Renal cortical epithelial cell (primary cell): Measurements from ENCODE around the gene CDC42. TPM values are rescaled to one million over a fixed set of nuclear protein-coding genes. Genes with fewer than 3 reads are reported as not detected.
A peak's percentile ranks its signal among the peaks of the same experiment; 100 is the strongest.
"Not testable (repeated sequence)": the region's sequence is repeated elsewhere in the genome, so short reads cannot be mapped to it uniquely, and the experiment has no call there.

Source experiments
- DNase-seq: peaks from one replicate; pipeline ENCODE4 v3.0.0-alpha.2; 2011; ENCODE audit warnings: low read depth
- total RNA-seq: library from RNA; depleted of rRNA; stranded (reverse); fragments of >200 nt; gene quantifications from 2 replicates; pipeline ENCODE4 v1.2.3, GENCODE V29; 2014

CDC42 gene
- total RNA-seq = 233 and 926 TPM in 2 replicates

DNA sequence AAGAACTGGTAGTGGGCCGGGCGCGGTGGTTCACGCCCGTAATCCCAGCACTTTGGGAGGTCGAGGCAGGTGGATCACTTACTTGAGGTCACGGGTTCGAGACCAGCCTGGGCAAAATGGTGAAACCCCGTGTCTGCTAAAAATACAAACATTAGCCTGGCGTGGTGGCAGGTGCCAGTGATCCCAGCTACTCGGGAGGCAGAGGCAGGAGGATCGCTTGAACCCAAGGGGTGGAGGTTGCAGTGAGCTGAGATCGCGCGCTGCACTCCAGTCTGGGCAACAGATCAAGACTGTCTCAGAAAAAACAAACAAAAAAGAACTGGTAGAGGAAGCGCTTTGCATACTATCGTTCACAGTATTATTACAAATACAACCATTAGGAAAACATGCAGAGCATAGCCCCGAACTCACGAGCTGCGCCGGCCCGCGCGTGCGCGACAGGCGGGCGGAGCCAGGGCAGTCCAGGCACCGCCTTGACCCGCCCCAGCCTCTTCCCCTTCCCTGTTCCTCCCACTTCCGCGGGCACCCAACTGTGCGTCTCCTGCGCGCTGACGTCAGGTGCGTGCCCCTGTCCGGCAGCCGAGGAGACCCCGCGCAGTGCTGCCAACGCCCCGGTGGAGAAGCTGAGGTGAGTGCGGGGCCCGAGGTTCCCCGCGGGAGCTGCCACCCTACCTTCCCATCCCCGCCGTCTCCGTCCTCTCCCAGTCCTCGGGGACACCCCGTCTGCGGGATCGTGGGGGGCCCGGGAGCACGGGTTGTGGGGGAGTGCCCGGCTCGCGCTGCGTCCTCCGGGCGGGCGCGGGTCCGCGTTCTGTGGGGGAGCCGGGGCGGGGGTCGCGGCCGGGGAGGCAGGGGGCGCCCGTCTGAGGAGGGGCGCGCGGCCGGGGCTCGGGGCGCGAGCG is at the start of gene CDC42:
CDC42 (plus strand) TSS at position 595 of the 902 bp plus-strand sequence. CDS start 25,770 bp downstream, outside the sequence.
- peak; percentile 84 for DNase-seq

DNA sequence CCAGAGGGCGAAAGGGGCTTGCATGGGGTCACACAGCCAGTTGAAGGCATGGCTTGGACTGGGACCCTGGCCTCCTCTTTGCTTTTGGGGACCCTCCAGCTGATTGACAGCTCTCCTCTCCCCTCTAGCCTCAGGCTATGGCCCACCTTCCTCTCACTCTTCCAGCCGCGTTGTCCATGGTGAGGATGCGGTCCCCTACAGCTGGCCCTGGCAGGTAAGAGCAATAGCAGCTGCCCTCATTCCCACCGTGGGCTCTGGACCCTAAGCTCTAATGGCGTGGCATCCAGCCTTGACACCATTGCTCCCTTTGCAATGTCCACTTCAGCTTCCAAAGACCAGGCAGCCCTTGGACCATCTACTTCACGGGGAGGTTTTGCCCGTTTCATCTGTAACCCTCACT is 49.6 kb upstream of the CDC42 start:
- DNase-seq = not testable (repeated sequence)

DNA sequence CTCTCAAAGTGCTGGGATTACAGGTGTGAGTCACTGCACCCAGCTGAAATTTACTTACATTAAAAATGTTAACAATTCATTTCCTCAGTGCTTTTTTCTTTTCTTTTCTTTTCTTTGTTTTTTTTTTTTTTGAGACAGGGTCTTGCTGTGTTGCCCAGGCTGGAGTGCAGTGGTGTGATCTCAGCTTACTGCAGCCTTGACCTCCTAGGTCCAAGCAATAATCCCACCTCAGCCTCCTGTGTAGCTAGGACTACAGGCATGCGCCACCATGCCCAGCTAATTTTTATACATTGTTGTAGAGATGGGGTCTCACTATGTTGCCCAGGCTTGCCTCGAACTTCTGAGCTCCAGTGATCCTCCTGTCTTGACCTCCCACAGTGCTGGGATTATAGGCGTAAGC is 48.5 kb upstream of the CDC42 start:
- DNase-seq = not testable (repeated sequence)

GRCh38 chr1:22005261-22006149 is 47.0 kb upstream of the CDC42 start:
- DNase-seq = not testable (repeated sequence)

DNA sequence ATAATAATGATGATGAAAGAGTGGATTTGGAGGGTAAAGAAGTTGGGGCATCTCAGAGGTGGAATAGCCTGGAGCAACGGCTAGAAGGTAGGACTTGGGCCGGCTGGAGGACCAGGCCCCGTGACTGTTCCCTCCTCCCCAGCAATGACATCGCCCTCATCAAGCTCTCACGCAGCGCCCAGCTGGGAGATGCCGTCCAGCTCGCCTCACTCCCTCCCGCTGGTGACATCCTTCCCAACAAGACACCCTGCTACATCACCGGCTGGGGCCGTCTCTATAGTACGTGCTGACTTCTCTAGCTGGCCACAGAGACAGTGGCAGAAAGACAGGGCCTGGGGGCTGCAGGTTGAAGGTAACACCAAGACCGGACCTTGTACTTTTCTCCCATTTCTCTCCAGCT is 45.8 kb upstream of the CDC42 start:
- not testable (repeated sequence) for DNase-seq

DNA sequence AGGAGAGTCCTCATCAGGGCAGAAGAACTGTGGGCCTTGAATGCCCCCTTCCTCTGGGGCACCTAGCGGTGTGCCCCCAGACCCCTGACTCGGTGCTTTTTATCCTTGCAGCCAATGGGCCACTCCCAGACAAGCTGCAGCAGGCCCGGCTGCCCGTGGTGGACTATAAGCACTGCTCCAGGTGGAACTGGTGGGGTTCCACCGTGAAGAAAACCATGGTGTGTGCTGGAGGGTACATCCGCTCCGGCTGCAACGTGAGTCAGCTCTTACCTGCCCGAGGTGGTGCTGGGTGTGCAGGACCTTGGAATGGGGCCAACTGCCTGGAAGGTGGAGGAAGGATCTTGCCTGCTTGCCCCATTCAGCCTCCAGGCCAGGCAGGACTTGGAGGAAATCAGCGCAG is 45.2 kb upstream of the CDC42 start:
- DNase-seq = not testable (repeated sequence)

DNA sequence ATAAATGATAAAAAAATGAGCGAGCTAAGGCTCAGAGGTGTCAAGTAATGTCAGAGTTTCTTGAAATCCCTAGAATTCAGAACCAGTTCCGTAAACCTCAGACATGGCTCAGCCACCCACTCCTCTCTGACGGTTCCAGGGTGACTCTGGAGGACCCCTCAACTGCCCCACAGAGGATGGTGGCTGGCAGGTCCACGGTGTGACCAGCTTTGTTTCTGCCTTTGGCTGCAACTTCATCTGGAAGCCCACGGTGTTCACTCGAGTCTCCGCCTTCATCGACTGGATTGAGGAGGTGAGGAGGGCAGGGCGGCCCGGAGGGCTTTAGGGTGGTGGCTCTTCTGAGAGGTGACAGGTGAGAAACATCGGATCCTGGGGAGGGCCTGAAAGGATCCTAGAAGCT is 42.9 kb upstream of the CDC42 start:
- DNase-seq = not testable (repeated sequence)

DNA sequence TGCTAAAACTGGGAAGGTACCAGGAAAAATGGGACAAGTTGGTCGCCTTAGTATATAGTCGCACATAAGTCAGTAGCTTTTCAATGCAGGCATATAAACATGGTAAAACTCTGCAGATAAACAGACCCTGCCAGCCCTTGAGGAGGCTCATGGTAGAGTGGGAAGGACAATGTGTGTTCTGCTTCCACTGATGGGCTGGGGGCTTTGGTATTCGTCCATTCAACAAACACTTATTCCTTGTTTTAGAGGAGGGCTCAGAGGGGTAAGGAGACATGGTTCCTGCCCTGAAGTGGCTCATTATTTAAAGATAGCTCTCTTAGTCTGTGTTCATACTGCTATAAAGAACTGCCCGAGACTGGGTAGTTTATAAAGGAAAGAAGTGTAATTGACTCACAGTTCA is 39.8 kb upstream of the CDC42 start:
- not testable (repeated sequence) for DNase-seq

DNA sequence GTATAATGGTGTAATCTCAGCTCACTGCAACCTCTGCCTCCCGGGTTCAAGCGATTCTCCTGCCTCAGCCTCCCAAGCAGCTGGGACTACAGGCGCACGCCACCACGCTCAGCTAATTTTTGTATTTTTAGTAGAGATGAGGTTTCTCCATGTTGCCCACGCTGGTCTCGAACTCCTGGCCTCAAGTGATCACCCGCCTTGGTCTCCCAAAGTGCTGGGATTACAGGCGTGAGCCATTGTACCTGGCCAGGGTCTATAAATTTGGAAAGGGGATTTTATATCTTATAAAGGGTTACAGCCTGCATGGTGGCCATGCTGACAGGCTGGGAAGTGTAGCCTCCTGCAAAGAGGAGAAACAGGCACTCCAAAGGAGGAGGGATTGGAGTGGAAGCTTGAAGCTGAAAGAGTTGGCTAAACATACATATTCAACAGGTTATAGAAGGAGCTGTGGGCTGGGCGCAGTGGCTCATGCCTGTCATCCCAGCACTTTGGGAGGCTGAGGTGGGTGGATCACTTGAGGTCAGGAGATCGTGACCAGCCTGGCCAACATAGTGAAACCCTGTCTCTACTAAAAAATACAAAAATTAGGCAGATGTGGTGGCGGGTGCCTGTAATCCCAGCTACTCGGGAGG is 37.8 kb upstream of the CDC42 start:
- DNase-seq = not testable (repeated sequence)

DNA sequence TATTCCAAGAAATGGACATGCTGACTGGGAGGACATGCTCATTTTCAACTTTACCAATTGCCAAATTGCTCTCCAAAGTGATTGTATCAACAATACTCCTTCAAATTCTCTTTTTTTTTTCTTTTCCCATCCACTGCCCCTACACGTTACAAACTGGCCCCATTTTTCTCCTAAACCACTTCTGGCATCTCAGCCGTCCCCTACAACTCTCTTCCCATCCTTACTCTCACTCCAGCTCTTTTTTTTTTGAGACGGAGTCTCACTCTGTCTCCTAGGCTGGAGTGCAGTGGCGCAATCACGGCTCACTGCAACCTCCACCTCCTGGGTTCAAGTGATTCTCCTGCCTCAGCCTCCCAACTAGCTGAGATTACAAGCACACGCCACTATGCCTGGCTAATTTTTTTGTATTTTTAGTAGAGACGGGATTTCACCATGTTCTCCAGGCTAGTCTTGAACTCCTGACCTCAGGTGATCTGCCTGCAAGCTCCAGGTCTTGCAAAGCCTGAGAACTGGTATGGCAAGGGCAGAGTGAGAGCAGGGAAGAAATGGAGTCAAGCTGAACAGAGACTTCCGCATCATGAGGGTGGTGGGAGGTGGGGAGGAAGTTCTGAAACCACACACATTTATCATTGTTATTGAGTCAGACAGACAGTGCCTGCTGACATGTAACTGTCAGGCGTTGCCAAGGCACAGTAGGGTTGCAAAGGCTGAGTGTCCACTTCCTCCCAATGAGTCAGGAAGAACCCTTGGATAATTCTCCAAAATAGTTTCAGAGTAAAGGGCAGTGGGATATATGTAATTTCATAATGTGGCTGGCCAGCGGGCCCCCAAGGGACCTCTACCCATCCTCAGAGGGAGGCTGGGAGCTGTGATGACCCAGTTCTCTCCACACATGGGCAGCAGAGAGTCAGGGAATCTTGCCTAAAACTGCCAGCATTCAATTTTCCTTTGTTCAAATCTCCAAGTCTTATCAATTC is 33.6 kb upstream of the CDC42 start:
- peak; percentile 90 for DNase-seq

GRCh38 chr1:22021061-22021460 is 31.4 kb upstream of the CDC42 start:
- no peak for DNase-seq

DNA sequence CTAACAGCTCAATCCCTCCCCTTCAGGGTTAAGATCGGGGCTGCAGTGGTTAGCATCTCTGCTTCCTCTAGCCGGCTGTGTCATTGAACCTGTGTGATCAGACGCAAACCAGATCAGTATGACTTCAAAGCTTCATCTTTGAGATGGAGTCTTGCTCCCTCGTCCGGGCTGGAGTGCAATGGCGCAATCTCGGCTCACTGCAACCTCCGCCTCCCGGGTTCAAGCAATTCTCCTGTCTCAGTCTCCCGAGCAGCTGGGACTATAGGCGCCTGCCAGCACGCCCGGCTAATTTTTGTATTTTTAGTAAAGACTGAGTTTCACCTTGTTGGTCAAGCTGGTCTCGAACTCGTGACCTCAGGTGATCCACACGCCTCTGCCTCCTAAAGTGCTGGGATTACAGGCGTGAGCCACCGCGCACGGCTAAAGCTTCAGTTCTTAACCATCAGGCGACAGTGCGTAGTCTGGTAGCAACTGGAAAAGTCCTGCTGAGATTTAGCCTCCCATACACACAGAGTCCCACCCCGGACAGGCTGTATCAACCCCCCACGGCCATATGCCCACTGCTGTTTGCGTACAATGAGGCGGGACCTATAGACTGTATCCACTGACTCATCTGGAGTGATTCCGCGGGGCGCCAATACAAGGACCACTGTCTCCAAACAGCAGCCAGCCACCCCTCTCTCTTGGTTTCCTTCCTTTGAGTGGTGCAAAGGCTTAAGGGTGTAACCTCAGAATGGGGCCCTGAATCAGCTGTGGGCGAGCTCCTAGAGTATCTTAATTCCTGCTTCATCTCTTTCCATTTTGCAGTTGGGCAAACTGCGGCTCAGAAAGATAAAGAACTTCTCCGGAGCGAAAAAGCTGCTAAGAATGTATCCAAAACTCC is 27.8 kb upstream of the CDC42 start:
- no peak for DNase-seq

DNA sequence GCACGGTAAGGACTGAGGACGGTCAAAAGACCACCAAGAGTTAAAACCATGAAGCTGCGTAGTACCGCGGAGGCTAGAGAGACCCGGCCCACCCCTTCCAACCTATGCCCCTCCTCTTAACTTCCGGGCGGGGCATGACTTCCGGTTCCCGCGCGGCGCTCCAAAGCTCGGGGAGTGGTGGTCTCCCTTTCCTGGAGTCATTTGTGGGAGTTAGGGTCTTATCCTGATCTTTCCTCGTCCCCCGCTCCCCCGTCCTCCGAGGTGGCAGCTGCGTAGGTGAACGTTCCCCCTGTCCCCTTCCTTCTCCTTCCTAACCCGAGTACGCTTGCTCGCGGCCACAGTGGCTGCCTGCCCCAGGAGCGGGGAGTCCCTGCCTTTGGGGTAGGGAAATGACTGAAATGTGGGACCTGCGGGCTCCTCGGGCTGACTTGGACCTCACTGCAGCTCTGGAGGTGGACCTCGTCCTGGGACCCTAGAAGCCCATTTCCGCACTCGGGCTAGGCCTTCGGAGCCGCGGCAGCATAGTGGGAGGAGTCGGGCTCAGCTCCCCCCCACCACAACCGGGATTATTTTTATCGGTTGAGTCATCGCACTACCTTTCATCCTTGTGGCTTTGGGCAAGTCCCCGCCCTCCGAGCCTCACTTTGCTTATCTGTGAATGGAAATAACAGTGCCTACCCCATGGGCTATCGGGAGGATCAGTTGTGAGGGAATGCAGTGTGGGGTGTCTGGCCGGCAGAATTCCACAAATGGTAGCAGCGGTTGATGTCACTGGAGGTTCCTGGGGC is 26.9 kb upstream of the CDC42 start:
- peak; percentile 85 for DNase-seq

DNA sequence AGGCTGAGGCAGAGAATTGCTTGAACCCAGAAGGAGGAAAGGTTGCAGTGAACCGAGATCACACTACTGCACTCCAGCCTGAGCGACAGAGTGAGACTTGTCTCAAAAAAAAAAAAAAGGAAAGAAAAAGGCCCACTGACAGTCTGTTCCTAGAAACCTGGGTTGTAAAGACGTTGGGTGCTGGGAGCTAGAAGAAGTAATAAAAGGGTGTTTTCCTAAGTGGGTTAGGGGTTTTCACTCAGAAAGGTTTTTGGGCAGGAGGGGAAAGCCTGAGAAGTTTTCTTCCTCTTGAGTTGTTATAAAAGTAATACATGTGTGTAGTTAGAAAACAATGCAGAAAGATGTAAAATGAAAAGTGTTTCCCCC is 25.6 kb upstream of the CDC42 start:
- no peak for DNase-seq

GRCh38 chr1:22030057-22030456 is 22.5 kb upstream of the CDC42 start:
- no peak for DNase-seq

- DNase-seq = no peak
Measured at GRCh38 chr1:22030473-22030872, 22.0 kb upstream of the CDC42 start.

DNA sequence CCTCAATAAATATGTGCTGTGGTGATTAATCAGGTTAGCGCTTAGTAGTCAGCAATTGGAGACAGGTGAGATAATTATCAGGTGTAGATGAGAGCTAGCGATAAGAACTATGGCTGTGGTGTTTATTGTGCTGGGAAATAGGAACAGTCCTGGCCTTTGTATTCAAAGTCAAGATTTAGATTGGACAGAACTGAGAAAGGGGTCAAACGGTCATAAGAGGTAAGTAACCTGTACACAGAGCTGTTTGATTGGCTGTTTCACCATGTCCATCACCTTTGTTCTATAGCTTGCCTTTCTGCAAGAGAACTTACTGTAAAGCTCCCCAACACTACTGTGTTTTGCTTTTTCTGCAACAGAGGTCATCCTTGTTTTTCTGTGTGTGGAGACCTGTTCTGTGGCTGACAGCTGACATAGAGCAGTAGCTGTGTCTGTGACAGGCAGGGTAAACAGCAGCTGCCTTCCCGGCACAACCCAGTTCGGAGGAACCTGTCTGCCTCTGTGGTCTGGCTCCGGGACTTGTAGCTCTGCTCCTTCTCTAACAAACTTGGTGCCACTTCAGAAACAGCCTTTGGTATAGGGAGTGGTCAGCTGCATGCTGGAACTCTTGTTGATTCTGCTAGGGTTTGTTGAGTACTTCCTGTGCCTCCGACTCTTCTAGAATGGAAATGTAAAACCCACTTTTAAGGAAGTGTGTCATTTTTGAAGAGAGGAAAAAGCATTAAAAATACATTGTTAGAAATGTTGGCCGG is 21.1 kb upstream of the CDC42 start:
- DNase-seq = no peak

GRCh38 chr1:22034834-22035233 is 17.7 kb upstream of the CDC42 start:
- DNase-seq = not testable (repeated sequence)
